DOHH2 (cell line): ENCODE data around the gene ZNF865.

Experiments used
- EZH2phosphoT487 ChIP-seq: fragments of 200-600 bp; sonication (generic); IDR thresholded peaks from 2 replicates; pipeline ENCODE4 v1.6.1; 2017; ENCODE audit warnings: borderline replicate concordance, mild to moderate bottlenecking, antibody characterized with exemption, low read length, moderate library complexity, mixed read lengths
- TF ChIP-seq, protein P1 (sequence below): fragments of 200-600 bp; sonication (generic); IDR thresholded peaks from one replicate; pipeline ENCODE4 v1.5.1; 2014; ENCODE audit warnings: antibody characterized with exemption, mild to moderate bottlenecking, low read depth, low read length; ENCODE audit not compliant: poor library complexity, severe bottlenecking

DNA sequence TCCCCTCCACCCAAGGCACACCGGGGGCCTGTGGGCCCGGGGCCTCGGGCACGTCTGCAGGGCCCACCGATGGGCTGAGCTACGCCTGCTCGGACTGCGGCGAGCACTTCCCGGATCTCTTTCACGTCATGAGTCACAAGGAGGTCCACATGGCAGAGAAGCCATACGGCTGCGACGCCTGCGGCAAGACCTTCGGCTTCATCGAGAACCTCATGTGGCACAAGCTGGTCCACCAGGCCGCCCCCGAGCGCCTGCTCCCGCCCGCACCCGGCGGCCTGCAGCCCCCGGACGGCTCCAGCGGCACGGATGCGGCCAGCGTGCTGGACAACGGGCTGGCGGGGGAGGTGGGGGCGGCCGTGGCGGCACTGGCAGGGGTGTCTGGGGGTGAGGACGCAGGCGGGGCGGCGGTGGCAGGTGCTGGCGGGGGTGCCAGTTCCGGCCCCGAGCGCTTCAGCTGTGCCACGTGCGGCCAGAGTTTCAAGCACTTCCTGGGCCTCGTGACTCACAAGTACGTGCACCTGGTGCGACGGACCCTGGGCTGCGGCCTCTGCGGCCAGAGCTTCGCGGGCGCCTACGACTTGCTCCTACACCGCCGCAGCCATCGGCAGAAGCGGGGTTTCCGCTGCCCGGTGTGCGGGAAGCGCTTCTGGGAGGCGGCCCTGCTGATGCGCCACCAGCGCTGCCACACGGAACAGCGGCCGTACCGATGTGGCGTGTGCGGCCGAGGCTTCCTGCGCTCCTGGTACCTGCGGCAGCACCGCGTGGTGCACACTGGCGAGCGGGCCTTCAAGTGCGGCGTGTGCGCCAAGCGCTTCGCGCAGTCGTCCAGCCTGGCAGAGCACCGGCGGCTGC is 10.3 kb downstream of the ZNF865 start:
- TF ChIP-seq, protein P1, sequence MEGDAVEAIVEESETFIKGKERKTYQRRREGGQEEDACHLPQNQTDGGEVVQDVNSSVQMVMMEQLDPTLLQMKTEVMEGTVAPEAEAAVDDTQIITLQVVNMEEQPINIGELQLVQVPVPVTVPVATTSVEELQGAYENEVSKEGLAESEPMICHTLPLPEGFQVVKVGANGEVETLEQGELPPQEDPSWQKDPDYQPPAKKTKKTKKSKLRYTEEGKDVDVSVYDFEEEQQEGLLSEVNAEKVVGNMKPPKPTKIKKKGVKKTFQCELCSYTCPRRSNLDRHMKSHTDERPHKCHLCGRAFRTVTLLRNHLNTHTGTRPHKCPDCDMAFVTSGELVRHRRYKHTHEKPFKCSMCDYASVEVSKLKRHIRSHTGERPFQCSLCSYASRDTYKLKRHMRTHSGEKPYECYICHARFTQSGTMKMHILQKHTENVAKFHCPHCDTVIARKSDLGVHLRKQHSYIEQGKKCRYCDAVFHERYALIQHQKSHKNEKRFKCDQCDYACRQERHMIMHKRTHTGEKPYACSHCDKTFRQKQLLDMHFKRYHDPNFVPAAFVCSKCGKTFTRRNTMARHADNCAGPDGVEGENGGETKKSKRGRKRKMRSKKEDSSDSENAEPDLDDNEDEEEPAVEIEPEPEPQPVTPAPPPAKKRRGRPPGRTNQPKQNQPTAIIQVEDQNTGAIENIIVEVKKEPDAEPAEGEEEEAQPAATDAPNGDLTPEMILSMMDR: no peak
- no peak for TF ChIP-seq EZH2phosphoT487
